Inflammatory macrophage treated with lipopolysaccharide for 4 hours (primary cell): Measurements from ENCODE around the gene MARF1.
"Not testable (repeated sequence)": the region's sequence is repeated elsewhere in the genome, so short reads cannot be mapped to it uniquely, and the experiment has no call there.

Source experiments
- DNase-seq: peaks from one replicate; pipeline ENCODE4 v3.0.0-alpha.2; 2020

The MARF1 gene

DNA sequence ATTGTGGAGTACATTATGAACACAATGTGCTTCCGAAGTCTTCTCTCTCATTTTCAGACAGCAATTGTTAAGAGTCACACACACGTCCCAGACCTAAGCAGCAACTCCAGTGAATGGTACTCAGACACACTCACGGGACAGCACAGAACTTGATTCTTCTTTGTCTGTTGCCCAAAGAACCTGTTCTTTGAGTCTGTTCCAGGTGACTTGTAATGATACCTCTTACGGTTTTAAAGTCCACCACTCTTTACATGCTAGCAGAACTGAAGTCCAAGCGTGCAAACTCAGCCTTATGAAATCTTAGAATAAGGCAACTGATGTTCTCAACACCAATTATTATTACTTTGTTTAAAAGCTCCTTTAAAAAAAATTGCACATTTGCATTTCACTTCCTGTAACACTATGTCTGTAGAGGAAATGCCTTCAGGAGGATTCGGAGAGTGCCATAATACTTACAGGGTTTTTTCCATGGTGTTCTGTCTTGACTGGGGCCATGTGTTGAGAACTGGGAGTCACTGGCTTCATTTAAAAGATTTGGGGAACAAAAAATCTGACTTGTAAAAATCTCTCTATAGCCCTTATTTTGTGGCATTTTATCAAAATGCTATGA is 48.1 kb downstream of the MARF1 start:
- DNase-seq = peak; percentile 56

DNA sequence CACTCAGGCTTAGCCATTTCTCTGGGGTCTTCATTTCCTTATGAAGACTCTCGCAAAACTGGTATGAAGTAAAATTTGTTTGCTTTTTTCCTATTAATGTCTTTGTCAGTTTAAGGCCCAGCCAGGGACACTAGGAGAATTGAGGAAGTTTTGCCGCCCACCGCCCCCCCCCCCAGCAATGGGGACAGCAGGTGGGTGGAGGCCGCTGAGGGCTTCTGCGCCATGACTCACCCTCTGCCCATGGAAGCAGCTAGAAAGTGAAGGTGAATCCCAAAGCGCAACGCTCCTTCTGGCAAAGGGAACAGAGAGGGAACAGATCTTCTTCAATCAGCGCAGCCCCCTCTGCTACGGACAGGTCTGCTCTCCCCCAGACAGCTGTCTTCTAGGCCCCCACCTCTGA is 49.7 kb downstream of the MARF1 start:
- DNase-seq = peak; percentile 84

DNA sequence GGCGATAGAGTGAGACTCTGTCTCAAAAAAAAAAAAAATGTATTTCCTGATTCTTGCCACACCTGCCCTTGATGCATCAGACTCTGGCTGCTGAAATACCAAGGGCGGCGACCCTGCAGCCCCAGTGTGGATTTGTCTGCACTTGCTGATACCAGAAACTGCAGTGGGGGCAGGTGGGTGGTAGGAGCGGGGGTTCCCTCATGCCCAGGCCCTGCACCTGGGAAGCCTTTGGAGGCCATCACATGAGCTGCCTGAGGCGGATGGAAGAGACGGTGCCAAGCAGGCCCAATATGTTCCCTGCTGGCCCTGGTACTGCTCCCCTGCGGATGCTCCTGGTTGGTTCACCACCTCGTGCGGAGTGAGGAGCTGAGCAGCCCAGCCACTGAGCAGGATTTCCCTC is 50.6 kb downstream of the MARF1 start:
- DNase-seq = peak; percentile 11

DNA sequence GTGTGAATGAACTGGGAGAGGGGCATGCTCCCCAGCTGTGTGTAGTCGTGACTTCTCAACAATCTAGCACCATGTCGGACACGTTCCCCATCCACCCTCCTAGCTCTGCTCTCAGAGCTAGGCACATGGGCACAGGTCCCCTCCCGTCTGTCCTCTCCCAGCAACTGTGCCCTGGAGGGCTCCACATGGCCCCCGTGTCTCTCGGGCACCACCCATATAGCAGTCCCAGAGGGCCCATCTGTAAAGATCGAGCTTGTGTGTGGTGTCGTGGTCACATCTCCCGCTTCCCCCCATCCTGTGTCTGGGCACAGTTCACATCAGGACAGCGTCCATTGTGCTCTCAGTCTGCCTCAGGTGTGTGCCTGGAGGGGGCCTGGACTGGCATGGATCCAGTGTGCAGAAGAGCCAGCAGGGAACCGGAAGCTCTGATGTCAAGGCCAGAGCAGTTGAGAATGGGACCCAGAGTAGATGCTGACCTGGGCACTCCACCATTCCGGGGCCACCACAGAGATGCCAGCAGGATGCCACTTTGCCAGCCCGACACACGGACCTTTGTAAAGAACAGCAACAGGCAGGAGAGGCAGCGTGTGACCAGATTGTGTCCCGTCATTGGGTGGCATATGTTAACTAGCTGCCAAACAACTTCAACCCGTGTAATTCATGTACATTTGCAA is 55.7 kb downstream of the MARF1 start:
- DNase-seq = no peak

DNA sequence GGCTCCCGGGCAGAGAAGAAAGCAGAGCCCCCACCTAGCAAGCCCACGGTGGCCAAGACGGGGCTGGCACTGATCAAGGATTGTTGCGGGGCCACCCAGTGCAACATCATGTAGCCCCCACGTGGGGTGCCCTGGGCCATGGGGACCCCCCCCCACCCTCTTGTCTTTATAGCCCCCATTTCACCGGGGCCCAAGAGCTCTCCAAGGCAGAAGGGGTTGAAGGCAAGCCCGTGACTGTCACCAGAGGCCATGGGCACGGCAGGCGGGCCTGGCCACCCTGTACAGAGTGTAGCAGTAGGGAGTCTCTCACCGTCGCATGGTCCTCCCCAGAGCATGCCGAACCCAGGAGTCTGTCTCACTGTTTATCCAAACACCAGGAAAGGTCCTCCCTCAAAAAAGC is 56.2 kb downstream of the MARF1 start:
- no peak for DNase-seq

DNA sequence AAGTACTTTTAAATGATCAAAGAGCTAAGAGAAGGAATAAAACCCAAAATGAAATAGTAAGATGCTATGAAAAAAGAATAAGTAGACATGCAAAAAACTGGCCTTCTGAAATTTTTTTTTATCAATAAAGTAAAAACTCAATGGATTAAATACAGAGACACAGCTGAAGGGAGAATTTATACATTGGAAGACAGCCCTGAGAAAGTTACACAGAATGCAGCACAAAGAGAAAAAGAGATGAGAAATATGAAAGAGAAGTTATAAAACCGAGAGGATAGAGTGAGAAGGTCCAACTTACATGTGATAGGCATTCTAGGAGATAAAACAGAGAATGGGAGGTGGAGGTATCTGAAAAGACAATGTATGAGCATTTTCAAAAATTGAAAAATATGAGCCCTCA is 57.0 kb downstream of the MARF1 start:
- DNase-seq = no peak

DNA sequence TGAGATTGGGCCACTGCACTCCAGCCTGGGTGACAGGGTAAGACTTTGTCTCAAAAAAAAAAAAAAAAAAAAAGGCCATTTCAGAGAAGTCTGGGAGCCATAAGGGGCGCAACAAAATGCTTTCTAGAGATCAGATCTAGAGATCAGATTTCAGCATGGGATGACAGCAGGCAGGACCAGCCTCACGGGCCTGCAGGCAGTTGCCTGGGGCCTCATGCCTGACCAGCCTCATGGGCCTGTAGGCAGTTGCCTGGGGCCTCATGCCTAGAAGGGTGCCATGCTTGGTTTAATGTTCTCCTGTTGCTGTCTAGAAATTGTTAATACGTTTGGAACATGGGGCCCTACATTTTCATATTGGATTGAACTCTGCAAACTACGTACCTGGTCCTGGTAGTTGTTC is 59.4 kb downstream of the MARF1 start:
- DNase-seq = no peak

DNA sequence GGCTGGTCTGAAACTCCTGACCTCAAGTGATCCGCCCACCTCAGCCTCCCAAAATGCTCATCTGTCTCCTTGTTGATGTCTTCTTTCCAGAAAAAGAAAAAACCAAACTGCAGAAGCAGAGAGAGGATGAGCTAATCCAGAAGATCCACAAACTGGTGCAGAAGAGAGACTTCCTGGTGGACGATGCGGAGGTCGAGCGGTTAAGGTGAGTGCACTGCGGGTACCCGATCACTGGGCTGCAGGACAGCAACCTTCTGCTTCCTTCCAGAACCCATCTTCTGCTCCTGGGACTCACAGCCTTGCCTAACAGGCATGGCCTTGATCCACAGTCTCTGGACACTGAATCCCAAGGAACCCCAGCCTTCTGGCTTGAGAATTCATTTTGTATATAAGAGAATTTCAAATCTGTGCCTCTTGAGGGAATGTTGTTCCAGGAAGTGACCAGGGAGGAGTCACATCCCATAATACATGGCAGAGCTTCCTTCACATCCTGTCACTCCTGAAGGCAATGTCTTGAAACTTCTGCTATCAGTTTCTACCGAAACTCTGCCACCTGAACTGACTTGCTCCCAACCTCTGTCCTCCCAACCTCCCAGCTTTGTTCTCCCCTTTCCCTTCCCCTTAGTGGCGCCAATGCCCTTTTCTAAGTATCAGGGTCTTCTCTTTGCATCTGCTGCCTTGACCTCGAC is 61.7 kb downstream of the MARF1 start:
- peak; percentile 16 for DNase-seq

DNA sequence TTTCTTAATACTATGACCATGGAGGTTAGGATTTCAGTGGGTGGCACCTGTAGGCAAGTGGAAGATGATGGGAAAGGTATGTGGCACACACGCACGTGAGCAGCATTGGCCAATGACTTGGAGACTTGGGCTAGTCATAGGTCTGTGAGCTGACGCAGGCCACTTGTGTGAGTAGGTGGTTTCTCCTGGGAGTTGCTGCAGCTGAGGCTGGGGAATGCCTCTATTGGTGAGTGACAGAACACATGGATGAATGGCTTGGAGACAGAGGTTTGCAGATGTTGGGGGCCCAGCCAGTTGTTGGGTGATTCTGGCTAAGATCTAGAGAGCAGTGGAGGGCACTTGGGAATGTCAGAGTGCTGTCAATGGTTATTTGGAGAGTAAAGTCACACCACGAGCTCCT is 64.1 kb downstream of the MARF1 start:
- DNase-seq = no peak

DNA sequence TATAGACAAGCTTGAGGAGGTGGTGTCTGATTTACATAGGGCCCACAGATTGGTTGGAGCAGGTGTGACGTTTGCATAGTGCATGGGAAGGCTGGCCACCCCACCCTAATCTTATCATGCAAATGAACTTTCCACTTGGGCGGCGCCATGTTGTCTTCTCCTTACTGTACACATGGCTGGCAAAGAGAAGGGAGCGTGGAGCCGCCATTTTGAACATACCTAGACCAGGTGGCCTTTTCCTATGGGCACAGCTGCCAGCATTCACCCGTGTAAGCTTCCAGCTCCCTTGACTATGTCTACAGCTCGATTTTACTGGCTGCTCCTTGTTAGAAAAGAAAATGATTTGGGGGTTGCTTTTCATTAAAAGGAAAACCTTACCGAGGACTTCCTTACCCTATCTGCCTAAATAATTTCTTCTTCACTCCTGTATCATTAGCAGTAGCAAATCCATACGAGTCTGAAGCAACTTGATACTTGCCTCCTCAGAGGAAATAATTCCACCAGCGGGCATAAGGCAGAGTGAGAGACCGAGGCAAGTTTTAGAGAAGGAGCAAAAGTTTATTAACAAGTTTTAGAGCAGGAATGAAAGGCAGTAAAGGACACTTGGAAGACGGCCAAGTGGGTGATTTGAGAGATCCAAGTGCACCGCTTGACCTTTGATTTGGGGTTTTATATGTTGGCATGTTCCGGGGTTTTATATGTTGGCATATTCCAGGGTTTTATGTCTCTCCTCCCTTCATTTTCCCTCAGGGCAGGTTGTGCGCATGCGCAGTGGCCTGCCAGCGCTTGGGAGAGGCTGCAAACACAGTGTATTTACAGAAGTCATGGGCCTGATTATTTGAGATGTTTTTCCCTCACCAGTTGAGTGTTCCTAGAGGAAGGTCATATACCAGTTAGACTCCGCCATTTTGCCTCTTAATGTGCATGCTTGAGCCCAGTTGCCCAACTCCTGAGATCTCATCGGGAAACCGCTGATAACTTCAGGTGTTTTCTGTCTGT is 65.7 kb downstream of the MARF1 start:
- no peak for DNase-seq

DNA sequence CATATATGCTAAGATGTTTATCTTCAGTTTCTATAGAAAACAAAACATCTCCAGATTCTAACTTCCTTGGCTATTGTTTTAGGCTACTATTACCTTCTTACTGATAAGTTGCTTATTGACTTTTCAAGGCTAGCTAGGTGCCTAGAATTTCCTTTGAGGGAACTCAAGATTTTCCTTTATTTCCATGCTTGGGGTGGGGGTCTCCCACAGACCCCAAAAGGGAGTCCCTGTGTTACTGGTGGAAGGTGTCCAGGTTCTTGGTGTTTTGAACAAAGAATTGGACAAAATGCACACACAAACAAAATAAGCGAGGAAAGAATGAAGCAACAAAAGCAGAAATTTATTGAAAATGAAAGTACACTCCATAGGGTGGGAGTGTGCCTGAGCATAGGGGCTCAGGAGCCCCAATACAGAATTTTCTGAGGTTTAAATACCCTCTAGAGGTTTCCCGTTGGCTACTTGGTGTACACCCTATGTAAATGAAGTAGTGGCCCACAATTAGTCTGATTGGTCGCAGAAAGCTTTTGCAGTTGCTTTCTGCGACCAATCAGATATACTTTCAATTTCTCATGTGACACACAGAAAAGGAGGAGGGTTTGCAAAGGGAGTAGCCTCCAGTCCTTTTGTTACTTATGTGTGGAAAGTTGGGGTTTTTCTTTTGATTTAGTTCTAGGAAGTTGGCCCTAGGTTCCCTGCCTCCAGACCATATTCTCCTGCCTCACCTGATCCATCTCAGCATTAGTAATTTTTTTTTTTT is 67.5 kb downstream of the MARF1 start:
- DNase-seq = peak; percentile 40

DNA sequence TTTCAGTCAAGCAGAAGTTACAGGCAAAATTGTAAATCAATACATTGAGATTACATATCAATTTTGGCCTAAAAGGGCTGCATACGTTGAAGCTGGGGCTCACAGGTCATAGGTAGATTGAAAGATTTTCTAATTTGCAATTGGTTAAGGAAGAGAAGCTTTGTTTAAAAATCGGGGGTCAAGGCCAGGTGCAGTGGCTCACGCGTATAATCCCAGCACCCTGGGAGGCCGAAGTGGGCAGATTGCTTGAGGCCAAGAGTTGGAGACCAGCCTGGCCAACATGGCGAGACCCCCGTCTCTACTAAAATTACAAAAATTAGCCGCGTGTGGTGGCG is 68.4 kb downstream of the MARF1 start:
- no peak for DNase-seq

DNA sequence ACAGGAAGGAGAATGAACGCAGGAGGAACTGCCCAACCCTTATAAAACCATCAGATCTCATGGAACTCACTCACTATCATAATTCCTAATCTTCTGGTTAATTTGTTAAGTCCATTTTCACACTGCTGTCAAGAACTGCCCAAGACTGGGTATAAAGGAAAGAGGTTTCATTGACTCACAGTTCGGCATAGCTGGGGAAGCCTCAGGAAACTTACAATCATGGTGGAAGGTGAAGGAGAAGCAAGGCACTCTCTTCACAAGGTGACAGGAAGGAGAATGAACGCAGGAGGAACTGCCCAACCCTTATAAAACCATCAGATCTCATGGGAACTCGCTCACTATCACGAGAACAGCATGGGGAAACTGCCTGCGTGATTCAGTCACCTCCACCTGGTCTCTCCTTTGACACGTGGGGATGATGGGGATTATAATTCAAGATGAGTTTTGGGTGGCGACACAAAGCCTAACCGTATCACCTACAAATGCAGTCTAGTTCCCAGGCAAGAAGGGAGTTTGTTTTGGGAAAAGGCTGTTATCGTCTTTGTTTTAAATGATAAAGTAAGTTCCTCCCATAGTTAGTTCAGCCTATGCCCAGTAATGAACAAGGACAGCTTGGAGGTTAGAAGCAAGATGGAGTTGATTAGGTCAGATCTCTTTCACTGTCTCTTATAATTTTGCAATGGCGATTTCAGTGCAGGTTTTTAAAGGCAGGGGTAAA is 68.9 kb downstream of the MARF1 start:
- DNase-seq = not testable (repeated sequence)

DNA sequence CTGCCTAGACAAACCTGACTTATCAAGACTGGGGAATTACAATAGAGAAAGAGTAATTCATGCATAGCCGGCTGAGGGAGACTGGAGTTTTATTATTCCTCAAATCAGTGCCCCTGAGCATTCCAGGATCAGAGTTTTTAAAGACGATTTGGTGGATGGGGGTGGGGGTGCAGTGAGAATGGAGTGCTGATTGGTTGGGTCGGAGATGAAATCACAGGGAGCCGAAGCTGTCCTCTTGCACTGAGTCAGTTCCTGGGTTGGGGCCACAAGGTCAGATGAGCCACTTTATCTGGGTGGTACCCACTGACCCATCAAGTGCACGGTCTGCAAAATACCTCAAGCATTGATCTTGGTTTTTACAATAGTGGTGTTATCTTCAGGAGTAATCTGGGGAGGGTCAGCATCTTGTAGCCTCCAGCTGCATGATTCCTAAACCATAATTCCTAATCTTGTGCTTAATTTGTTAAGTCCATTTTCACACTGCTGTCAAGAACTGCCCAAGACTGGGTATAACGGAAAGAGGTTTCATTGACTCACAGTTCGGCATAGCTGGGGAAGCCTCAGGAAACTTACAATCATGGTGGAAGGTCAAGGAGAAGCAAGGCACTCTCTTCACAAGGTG is 69.6 kb downstream of the MARF1 start:
- DNase-seq = no peak

DNA sequence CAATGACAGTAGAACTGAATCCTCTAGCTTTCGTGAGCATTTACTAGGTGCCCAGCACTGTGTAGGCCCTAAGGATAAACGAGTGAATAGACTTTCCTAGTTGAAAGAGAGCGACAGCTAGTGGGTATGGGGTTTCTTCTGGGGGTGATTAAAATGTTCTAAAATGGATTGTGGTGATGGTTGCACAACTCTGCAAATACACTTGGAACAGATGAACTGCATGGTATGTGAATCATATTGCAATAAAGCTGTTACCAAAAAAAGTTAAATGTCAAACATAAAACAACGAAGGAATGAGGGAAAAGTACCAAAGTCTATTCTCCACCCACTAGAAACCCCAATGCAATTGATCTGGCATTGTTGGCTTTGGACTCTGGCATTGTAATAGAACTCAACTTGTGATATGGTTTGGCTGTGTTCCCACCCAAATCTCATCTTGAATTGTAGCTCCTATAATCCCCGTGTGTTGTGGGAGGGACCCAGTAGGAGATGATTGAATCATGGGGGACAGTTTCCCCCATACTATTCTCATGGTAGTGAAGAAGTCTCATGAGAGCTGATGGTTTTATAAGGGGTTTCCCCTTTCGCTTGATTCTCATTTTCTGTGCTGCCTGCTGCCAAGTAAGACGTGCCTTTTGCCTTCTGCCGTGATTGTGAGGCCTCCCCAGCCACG is 70.5 kb downstream of the MARF1 start:
- DNase-seq = peak; percentile 59

DNA sequence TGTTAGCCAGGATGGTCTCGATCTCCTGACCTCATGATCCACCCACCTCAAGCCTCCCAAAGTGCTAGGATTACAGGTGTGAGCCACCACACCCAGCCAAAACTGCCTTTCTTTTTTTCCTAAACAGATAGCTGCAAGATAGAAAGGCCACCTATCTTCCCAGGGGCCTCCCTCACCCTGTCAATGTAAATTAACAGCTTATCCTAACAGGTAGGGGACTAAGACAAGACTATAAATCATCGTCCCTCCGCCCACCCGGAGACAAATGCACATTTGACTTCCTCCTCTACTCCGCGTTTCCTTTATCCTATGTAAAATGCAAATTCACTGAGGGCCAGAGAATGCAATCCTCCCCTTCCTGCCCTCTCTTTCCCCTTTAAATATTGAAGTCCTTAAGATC is 71.4 kb downstream of the MARF1 start:
- DNase-seq = peak; percentile 51

DNA sequence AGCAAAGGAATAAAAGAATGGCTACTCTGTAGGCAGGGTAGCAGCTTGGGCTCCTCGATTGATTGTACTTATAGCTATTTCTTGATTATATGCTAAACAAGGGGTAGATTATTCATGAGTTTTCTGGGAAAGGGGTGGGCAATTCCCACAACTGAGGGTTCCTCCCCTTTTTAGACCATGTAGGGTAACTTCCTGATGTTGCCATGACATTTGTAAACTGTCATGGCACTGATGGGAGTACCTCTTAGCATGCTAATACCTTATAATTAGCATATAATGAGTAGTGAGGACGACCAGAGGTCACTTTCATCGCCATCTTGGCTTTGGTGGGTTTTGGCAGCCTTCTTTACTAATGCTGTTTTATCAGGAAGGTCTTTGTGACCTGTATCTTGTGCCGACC is 72.3 kb downstream of the MARF1 start:
- not testable (repeated sequence) for DNase-seq

DNA sequence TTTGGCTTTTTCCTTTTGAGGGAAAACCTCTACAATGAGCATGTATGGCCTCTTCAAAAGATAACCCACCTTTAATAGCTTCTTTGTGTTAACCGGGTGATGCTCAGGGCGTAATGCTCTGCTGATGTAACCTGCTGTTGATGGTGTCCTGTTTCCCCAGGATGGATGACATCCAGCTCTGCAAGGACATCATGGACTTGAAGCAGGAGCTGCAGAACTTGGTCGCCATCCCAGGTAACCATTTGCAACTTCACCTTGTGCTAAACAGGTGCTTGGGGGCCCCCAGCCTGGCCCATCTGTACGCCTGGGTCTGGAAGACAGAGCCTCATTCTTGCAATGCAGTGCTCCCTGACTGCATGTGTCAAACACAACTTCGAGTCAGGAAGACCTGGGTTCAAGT is 75.1 kb downstream of the MARF1 start:
- DNase-seq = no peak

DNA sequence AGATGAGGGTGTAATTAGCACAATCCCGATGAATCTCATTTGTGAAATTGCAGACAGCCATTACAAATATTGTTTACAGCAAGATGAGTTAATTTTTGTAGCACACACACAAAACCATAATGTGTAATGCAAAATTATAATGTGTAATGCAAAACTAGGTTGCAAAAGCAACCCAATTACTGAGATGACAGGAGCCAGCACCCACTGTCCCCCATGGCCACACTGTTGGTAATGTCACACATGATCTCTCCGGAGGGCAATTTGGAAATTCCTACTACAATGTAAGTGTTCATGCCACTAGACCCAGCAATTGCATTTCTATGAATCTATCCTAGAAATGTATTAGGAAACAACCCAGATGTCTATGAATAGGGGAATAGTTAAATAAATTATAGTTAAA is 76.9 kb downstream of the MARF1 start:
- DNase-seq = peak; percentile 42

DNA sequence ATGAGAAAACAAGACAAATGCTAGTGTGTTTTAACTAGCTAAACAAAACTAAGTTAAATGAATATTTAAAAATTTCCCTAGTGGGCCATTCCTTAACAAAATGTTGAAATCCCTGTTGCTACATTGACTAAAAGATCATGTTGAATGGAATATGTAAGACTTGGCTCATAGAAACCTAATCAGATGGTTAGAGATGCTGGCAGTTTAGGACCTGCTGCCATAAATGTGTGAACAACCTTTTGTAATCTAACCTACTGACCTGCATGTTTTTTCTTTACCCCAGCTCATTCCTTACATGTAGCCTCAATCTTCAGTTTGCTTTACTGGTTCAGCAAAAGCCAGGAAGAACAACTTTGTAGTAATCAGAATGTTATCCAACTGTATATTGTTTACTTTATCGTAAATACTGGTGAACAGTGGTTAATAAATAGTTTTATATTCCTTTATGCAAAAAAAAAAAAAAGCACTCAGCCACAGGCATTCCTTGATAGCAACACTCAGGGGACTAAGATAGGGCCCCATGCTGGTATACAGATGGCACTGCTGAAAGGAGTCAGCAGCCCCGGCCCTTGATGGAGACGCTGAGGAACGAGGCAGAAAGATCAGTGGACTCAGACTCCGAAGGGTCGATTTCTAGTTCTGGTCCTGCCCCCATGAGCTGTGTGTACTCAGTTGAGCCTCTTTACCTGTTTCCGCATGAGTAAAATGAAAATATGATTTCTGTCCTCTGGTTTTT is 78.2 kb downstream of the MARF1 start:
- DNase-seq = no peak
